HG02938 (cell line): ENCODE data around the gene CENATAC.
"Not testable (repeated sequence)": the region's sequence is repeated elsewhere in the genome, so short reads cannot be mapped to it uniquely, and the experiment has no call there.

Experiments used
- ATAC-seq: cut with Tn5 transposase; IDR thresholded peaks from one replicate; pipeline ENCODE4 v1.9.1; 2021; ENCODE audit warnings: mild to moderate bottlenecking, moderate library complexity; ENCODE audit not compliant: unreplicated experiment

CENATAC gene

DNA sequence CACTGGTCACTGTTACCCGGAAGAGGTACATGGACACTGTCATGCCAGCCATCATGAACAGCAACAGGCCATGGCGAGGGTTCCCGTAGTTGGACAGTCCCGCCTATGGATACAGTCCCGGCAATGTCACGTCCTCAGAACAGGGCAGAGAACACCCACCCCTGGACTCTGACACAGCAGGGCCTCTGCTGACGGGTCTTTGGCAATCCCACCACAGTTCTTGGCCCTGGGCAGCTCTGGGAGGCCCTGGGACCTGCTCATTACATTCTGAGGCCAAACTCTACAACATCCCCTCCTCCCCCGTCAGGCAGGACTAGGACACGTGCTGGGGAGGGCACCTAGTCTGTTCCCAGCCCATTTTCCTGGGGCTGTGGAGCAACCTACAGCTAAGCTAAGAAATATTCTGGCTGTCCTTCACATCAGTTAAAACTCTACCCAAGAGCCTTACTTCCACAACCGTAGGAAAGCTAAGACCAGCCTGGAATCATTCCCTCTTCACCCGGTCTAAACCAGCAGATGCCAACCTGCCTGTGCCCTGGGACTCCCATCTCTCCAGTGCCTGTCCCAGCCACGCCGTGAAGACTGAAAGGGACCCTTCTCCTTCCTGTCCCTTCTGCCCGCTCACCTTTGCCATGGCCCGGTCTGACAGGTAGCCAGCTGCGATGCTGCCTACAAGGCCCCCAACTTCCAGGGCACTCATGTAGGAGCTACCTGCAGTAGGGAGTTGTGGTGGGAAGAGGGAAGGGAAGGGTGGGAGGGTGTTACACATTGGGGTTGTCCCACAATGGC lies 28.2 kb downstream of the CENATAC start:
- no peak for ATAC-seq

DNA sequence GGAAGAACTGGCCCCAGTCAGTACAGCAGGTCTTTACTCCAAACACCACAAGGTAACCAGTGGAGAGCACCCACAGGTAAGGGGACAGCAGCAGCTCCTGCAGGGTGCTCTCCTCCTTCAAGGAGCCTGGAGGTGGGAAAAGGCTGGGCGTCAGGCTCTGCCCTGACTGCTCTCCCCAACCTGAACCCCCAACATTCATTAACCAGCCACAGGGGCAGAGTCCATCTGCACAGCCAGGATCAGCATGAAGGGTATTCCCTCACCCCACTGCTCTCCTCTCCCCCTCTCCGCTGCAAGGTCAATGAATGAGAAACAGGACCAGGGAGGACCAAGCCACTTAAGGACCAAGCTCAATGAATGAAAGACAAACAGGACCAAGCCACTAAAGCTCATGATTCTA lies 29.0 kb downstream of the CENATAC start:
- no peak for ATAC-seq

DNA sequence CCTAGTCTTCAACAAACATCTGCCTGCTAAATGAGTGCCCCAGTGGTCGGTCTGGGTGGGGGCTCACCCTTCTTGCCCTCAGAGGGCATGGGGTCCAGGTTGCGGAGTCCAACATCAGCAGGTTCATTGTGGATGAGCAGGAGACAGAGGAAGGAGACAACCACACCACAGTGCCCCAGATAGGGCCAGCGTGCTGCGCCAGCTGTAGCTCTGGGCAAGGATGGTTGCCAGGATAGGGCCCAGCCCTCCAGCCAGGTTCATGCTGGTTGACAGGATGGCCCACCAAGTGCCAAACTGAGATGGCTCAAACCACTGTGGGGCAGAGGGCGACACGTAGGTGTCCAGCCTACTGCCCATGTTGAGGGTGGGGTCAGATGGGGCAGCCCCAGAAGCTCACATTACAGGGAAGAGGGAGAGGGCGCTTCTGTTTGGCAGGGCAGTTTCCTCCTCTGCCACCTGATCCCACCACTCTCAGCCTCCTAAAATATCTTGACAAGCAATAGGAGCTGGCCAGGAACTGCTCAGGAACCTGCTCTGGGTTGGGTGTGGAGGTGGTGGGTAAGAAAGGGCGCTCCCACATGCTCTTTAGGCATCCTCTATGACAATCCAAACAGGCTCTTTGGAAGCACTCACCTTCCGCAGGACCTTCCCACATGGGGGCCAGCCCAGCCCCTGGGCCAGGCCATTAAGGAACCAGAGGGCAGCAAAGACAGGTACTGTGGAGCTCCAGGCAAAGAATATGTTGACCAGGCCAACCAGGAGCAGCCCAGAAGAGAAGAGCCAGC lies 29.8 kb downstream of the CENATAC start:
- no peak for ATAC-seq

DNA sequence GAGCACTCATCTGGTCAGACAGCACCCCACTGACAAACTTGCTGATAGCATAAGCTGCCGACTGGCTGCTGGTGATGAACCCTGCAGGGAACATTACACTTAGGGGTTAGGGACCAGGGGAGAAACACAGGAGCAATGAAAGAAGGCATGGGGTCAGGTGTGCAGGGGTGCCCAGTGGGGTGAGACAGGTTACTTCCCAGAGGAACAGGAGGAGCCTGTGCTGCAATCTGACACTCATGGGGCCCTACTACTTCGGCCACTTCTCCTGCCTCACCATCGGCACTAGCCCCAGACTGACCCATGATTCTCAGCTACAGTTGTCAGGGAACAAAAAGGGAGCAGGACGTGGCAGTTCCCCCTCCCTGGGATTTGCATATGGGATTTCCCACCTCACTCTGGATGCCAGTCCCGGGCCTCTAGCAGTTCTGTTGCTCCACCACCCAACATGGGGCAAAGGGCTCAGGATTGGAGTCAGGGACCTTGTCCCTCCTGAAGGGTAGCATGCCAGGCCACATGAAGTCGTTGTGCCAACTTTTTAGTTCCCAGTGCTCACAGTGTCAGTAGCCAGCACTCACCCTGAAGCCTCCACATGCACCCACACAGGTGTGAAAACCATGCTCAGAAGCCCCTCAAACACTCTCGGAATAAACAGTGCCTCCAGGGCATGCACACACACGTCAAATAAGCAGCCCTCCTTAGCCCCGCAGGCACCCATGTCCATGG lies 30.6 kb downstream of the CENATAC start:
- no peak for ATAC-seq

DNA sequence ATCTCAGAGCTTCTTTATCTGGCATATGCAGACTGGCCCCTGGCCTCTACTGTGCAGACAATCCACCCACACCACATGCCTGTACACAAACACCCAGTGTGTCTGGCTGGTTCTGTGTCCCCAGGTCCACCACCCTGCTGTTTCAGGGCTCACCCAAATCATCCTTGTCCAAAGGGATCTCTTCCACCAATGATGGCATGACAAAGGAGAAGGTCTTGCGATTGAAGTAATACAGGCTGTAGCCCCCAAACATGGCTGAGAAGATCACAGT lies 31.1 kb downstream of the CENATAC start:
- no peak for ATAC-seq

DNA sequence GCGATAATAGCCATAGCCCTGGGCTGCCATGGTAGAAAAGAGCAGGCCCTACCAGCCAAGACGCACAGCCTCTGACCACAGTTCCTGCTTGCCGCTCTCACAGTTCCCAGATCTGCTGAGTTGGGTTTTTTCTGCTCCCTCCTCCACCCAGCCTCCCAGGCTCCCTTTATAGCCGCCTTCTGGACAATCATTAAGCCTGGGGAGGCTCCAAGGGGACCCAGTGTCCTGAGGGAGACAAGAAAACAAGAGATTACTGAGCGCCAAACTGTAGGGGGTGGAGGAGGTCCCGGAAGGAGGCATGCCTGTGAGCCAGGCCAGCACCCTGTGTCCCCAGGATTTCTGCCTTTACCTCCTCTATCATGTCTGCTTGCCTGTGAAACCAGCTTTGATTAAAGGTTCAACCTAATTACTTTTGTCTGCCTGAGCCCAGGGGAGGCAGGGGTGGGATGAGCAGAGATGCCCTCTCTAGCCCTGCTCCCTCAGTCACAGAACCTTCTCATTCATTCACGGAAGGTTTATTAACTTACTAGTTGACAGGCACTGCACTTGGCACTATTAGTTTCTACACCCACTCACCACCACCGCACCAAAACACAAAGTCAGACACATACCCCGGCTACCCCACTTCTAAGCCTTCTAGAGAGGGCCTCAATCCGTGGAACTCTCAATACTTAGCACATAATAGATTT lies 31.5 kb downstream of the CENATAC start:
- no peak for ATAC-seq

DNA sequence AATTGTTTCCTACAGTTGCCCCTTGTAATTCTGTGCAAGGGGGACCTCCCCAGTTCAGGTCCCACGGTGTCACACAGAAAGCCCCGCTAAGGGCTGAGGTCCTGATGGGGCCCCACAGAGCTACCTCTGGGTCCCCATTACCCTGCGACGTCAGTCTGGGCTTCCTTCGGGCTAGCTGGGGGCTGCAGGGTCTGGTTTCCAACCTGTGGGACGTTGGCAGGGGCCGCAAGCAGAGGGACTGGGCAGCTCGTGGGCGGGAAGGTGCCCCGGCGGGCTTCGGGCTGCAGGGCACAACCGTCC lies 32.0 kb downstream of the CENATAC start:
- peak; percentile 11 for ATAC-seq

DNA sequence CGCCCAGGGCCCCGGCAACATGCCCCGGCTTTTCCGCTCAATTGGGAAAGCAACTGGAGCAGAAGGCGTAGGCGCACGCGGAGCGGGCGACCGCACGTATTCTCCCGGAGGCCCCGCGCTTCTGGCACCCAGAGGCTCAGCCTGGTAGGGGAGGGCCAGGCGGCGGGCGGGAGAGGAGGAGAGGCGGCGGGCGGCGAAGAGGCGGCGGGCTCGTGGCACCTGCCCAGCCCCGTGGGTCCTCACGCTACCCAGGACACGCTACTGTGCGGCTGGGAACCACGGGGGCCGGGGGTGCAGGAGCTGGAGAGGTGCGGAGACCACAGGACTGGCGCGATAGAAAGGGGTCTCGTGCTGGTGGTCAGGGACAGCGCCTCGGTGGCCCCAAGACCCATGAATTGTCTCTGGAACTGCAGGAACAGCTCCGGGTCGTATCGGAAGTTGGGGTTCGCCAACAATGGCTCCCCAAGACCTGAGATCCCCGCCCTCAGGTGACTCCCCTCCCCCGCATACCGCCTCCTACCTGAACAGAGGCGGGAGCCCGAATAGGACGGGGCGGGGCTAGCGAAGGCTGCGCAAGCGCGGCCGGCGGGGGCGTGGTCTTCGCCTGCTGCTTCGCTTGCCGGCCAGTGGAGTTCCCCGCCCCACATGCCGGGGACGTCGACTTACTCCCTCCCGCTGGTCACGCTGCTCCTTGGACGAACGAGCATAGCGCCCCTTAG lies 32.5 kb downstream of the CENATAC start, which contains the start of gene SLC37A4:
TSS of gene SLC37A4 (minus strand) at position 549 of the 719 bp plus-strand sequence.
- peak; percentile 77 for ATAC-seq

DNA sequence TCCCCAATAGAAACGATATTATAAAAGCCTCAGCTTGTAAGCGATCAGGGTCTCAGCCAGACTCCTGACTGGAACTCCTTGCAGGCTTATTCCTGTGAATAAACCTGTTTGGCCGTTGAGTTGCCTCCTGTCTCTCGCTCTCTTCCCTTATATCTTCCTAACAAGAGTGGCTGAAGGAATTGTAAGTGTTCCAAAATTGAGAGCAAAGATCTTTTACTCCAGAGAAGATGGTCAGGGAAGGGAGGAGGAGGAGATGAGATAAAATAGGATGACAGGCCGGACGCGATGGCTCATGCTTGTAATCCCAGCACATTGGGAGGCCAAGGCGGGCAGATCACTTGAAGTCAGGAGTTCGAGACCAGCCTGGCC lies 34.0 kb downstream of the CENATAC start:
- no peak for ATAC-seq

DNA sequence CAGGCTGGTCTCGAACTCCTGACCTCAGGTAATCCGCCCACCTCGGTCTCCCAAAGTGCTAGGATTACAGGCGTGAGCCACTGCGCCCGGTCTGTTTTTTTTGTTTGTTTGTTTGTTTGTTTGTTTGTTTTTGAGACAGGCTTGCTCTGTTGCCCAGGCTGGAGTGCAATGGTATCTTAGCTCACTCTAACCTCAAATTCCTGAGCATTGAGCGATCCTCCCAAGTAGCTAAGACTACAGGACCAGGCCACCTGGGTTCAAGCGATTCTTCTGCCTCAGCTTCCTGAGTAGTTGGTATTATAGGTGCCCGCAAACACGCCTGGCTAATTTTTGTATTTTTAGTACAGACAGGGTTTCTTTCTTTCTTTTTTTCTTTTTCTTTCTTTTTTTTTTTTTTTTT lies 35.5 kb downstream of the CENATAC start:
- ATAC-seq, result not testable (repeated sequence)

DNA sequence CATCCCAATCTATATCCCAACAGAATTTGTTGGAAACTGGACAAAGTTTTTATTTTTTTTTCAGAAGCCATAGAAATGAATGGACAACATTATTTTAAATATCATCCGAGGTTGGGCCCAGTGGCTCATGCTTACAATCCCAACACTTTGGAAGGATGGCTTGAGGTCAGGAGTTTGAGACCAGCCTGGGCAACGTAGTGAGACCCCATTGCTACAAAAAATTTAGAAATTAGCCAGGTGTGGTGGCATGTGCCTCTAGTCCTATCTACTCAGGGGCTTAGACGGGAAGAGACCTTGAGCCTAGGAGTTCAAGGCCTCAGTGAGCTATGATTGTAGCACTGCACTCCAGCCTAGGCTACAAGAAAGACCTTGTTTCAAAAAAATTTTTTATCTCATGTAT lies 36.9 kb downstream of the CENATAC start:
- no peak for ATAC-seq

DNA sequence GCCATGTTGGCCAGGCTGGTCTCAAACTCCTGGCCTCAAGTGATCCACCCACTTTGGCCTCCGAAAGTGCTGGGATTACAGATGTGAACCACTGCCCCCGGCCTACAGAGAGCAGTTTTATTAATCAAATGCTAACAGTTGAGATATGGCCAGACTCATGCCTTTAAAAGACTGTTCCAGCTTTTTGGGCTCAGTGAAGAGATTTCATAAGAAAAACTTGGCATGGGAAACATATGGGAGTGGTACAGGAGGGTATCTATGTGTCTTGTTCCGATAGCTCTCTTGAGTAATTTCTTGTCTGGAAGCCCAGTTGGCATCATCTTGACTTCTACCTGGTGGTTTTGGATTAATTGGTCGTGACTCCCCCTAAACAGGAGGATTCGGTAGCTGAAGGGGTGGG lies 40.9 kb downstream of the CENATAC start:
- no peak for ATAC-seq

DNA sequence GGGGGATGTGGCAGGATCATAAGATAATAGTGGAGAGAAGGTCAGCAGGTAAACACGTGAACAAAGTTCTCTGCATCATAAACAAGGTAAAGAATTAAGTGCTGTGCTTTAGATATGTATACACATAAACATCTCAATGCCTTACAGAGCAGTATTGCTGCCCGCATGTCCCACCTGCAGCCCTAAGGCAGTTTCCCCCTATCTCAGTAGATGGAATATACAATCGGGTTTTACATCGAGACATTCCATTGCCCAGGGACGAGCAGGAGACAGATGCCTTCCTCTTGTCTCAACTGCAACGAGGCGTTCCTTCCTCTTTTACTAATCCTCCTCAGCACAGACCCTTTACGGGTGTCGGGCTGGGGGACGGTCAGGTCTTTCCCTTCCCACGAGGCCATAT lies 41.5 kb downstream of the CENATAC start:
- ATAC-seq, result not testable (repeated sequence)

DNA sequence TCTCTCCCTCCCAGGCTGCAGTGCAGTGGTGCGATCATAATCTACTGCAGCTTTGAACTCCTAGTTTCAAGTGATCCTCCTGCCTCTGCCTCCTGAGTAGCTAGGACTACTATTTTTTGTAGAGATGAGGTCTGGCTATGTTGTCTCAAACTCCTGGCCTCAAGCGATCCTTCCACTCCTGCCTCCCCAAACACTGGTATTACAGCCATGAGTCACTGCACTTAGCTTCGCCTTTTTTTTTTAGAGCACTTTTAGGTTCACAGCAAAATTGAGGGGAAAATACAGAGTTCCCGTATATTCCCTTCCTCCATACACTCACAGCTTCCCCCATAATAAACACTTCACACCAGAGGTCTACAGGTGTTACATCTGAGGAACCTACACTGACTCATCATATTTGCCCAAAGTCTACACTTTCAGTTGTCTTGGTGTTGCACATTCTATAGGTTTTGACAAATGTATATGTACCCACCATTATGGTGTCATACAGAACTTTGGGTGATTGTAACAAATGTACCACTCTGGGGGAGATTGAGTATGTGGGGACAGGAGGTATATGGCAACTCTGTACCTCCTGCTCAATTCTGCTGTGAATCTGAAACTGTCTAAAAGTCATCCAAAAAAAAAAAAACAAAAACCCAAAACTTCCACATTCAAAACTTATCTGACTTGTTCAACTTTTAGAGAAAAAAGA lies 44.0 kb downstream of the CENATAC start:
- ATAC-seq, result no peak

DNA sequence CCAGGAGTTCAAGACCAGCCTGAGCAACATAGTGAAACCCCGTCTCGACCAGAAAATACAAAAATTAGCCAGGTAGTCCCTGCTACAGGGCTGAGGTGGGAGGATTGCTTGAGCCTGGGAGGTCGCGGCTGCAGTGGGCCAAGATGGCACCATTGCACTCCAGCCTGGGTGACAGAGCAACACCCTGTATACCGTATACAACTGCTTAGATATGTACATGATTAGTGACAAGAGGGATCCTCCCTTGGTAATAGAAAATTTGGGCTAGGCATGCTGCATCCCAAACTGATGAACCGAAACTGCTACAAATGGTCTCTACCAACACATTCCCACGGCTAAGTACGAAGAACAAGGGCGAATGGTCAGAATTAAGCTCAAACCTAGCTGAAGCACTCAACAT lies 45.0 kb downstream of the CENATAC start:
- no peak for ATAC-seq

DNA sequence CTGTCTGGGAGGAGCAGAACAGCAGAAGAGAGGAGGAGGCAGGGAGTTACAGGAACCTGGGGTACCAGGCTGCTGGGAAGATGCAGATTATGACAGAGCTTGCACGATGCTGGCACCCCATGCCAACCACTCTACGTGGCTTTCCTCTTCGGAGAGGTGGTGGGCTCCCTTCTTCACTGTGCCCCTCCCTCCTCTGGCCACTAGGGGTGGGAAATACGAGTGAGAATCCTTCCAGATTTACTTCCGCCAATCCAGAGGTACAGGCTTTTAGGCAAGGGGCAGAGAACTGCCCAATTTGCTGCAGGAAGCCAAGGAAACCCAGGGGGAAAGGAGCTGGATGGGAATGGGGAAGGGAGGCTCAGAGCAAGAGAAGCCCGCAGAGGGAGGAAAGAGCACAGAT lies 46.8 kb downstream of the CENATAC start:
- no peak for ATAC-seq

DNA sequence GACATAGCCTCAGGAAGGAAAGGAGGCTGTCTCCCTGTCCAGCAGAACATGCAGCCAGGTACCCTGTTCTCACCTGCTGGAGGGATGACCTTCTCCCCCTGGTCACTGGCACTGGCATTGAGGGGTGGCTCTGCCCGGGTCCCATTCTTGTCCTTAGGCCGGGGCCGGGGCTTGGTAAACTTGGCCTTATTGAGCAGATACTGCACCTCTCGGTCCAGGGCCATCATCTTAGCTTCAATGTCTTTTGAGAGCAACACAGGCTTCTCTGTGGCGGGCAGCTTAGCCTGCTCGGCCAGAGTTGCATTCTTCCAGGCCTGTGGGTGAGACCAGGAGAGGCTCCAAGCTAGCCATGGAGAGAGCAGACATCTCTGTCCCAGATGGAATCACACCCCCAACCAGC lies 48.6 kb downstream of the CENATAC start:
- ATAC-seq, result no peak

DNA sequence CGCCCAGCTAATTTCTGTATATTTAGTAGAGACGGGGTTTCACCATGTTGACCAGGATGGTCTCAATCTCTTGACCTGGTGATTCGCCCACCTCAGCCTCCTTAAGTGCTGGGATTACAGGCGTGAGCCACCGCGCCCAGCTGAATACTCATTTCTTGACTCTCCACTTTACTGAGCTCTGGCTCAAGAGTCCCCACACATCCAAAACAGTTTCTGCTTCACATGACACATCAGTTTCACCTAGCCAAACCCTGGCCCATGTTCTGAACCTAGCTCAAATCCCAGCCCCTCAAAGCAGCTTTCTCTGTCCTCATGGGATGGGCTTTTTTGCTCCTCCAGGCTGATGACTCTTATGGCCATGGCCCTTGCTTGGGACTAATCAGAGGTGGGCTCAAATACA lies 49.3 kb downstream of the CENATAC start:
- ATAC-seq, result no peak

DNA sequence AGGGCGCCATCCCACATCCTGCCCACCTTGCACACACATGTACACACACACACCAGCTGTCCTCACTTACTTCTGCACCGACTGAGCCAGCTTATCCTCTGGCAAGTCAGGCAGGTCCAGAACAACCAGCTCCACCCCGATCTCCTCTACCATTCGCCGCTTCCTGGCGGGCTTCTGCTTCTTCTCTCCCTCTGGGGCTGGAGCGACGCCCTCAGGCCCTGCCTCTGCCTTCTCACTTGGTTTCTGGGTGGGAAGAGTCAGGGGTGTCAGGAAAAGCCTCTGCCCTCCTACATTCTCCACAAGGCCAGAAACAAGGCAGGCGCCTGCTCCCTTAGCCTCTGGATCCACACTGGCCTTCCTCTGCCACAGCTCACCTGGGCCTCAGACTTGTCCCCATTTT lies 50.7 kb downstream of the CENATAC start:
- ATAC-seq, result no peak

DNA sequence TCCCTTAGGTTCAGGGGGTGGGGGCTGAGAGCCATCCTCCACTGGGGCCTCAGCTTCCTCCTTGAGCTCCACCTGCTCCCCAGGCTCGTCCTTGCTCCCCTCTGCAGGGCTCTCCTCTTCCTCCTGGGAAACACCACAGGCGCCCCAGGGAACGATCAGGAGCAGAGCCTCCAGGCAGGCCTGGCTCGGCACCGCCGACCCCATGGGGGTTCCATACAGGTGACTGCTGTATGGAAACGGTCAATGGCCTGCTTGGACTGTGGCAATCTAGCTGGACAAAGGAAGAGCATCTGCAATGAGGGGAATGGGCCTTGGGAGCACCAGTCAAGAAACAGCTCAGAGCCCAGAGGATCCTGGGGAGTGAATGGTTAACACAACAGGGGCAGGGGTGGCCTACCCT lies 51.1 kb downstream of the CENATAC start:
- no peak for ATAC-seq
